IMR-90 (cell line): Measurements from ENCODE around the gene PACSIN2. TPM values are rescaled to one million over a fixed set of nuclear protein-coding genes. Genes with fewer than 3 reads are reported as not detected.

Source experiments
- ATAC-seq: fragments of 200-7000 bp; cut with Tn5 transposase; 2 replicates; pipeline ENCODE4 v1.9.1; 2020; ENCODE audit warnings: low read depth, mild to moderate bottlenecking, moderate library complexity
- BruUV-seq: library from RNA; stranded (reverse); fragments of 400-500 nt; replicated peaks from 2 replicates; lab custom pipeline; 2021; lab: Mats Ljungman, UMichigan
- CTCF ChIA-PET: fragments of 300-600 bp; formaldehyde crosslinking; extraction: SDS; loops from one replicate; lab custom pipeline; 2021; ENCODE audit warnings: antibody characterized with exemption; lab: Yijun Ruan, JAX
- POLR2A ChIA-PET: fragments of 300-600 bp; sonication (Branson Sonifier 250); formaldehyde crosslinking; loops from one replicate; lab custom pipeline; 2022; ENCODE audit warnings: antibody characterized with exemption; ENCODE audit not compliant: unreplicated experiment; lab: Charles Lee
- DNase-seq: peaks from one replicate; pipeline ENCODE4 v3.0.0; 2013
- H2AFZ ChIP-seq: replicated peaks from 2 replicates; pipeline ENCODE3; 2013; ENCODE audit warnings: low read length, mild to moderate bottlenecking; ENCODE audit not compliant: poor library complexity
- H2AK5ac ChIP-seq: 2 replicates; pipeline ENCODE4 v1.6.1; 2013; ENCODE audit warnings: low read depth, low read length, inconsistent platforms
- H2AK9ac ChIP-seq: replicated peaks from 2 replicates; pipeline ENCODE3; 2013; ENCODE audit warnings: mild to moderate bottlenecking, low read depth, low read length, moderate library complexity; ENCODE audit not compliant: poor library complexity
- H2BK120ac ChIP-seq: 2 replicates; pipeline ENCODE4 v1.6.1; 2013; ENCODE audit warnings: low read depth, low read length, inconsistent platforms
- H2BK15ac ChIP-seq: 3 replicates; pipeline ENCODE4 v1.6.1; 2013; ENCODE audit warnings: low read depth, low read length, inconsistent platforms
- H2BK20ac ChIP-seq: 2 replicates; pipeline ENCODE4 v1.6.1; 2013; ENCODE audit warnings: low read depth, mild to moderate bottlenecking, inconsistent platforms, low read length, moderate library complexity
- H2BK5ac ChIP-seq: 2 replicates; pipeline ENCODE4 v1.6.1; 2013; ENCODE audit warnings: mild to moderate bottlenecking, low read depth, low read length, inconsistent platforms; ENCODE audit not compliant: poor library complexity, severe bottlenecking
- H3K14ac ChIP-seq: replicated peaks from 2 replicates; pipeline ENCODE4 v1.6.1; 2013; ENCODE audit warnings: low read depth, low read length, inconsistent platforms
- H3K18ac ChIP-seq: 2 replicates; pipeline ENCODE4 v1.6.1; 2013; ENCODE audit warnings: low read depth, low read length, control low read depth
- H3K23ac ChIP-seq: 2 replicates; pipeline ENCODE4 v1.6.1; 2013; ENCODE audit warnings: low read depth, low read length, inconsistent platforms
- H3K27ac ChIP-seq: 2 replicates; pipeline ENCODE4 v1.5.1; 2013; ENCODE audit warnings: mild to moderate bottlenecking, control low read depth, low read length; ENCODE audit not compliant: insufficient read depth
- H3K27me3 ChIP-seq: 2 replicates; pipeline ENCODE4 v1.6.1; 2013; ENCODE audit warnings: low read length; ENCODE audit not compliant: control insufficient read depth, insufficient read depth
- H3K36me3 ChIP-seq: 2 replicates; pipeline ENCODE4 v1.6.1; 2013; ENCODE audit warnings: low read length, mixed read lengths; ENCODE audit not compliant: control insufficient read depth, insufficient read depth
- H3K4ac ChIP-seq: 2 replicates; pipeline ENCODE4 v1.6.1; 2013; ENCODE audit warnings: low read depth, low read length, inconsistent platforms
- H3K4me1 ChIP-seq: 2 replicates; pipeline ENCODE4 v1.6.1; 2013; ENCODE audit warnings: low read length, mixed read lengths; ENCODE audit not compliant: control insufficient read depth, insufficient read depth
- H3K4me2 ChIP-seq: 2 replicates; pipeline ENCODE4 v1.6.1; 2013; ENCODE audit warnings: low read depth, mild to moderate bottlenecking, control low read depth, low read length, moderate library complexity
- H3K4me3 ChIP-seq: 2 replicates; pipeline ENCODE4 v1.5.1; 2013; ENCODE audit warnings: low read depth, mild to moderate bottlenecking, control low read depth, low read length, moderate library complexity; ENCODE audit not compliant: insufficient read depth
- H3K56ac ChIP-seq: 2 replicates; pipeline ENCODE4 v1.6.1; 2013; ENCODE audit warnings: low read length, inconsistent platforms; ENCODE audit not compliant: insufficient read depth; ENCODE audit errors: extremely low read depth
- H3K79me1 ChIP-seq, 2 experiments: 2 replicates each; pipeline ENCODE4 v1.6.1; 2013; ENCODE audit warnings: low read length in 2 of 2, inconsistent platforms in 1 of 2, low read depth in 1 of 2
- H3K9ac ChIP-seq: 2 replicates; pipeline ENCODE4 v1.6.1; 2013; ENCODE audit warnings: low read depth, low read length, control low read depth
- H3K9me1 ChIP-seq: 2 replicates; pipeline ENCODE4 v1.6.1; 2013; ENCODE audit warnings: low read length, inconsistent platforms; ENCODE audit not compliant: insufficient read depth
- H3K9me3 ChIP-seq: 2 replicates; pipeline ENCODE4 v1.6.1; 2013; ENCODE audit warnings: low read length; ENCODE audit not compliant: control insufficient read depth, insufficient read depth
- H4K20me1 ChIP-seq: 2 replicates; pipeline ENCODE4 v1.6.1; 2013; ENCODE audit warnings: low read length, inconsistent platforms; ENCODE audit not compliant: insufficient read depth
- H4K5ac ChIP-seq: 2 replicates; pipeline ENCODE4 v1.6.1; 2013; ENCODE audit warnings: mild to moderate bottlenecking, low read depth, low read length, control low read depth
- H4K8ac ChIP-seq, 2 experiments: 2 replicates each; pipeline ENCODE4 v1.6.1; 2013; ENCODE audit warnings: low read depth in 2 of 2, low read length in 2 of 2, control low read depth in 1 of 2, inconsistent platforms in 1 of 2
- H4K91ac ChIP-seq: 2 replicates; pipeline ENCODE4 v1.6.1; 2013; ENCODE audit warnings: low read depth, low read length, inconsistent platforms; ENCODE audit not compliant: insufficient read depth
- BHLHE40 ChIP-seq: fragments of 150-350 bp; IDR thresholded peaks from 2 replicates; pipeline ENCODE4 v1.6.1; 2016; ENCODE audit warnings: mild to moderate bottlenecking, low read depth, low read length
- CHD1 ChIP-seq: IDR thresholded peaks from 2 replicates; pipeline ENCODE4 v1.6.1; 2012; ENCODE audit warnings: low read depth, low read length, improper control_type of control experiment
- ELK1 ChIP-seq: fragments of 150-350 bp; IDR thresholded peaks from 2 replicates; pipeline ENCODE4 v1.6.1; 2016; ENCODE audit warnings: low read depth, mild to moderate bottlenecking, low read length, moderate library complexity, borderline replicate concordance
- FOS ChIP-seq: fragments of 150-350 bp; IDR thresholded peaks from 2 replicates; pipeline ENCODE4 v1.6.1; 2016; ENCODE audit warnings: low read depth, low read length
- MAFK ChIP-seq: IDR thresholded peaks from 2 replicates; pipeline ENCODE4 v1.6.1; 2012; ENCODE audit warnings: low read depth, low read length, improper control_type of control experiment
- MAZ ChIP-seq: IDR thresholded peaks from 2 replicates; pipeline ENCODE4 v1.6.1; 2012; ENCODE audit warnings: low read depth, mild to moderate bottlenecking, low read length, improper control_type of control experiment, moderate library complexity, borderline replicate concordance
- MXI1 ChIP-seq: IDR thresholded peaks from 2 replicates; pipeline ENCODE4 v1.6.1; 2012; ENCODE audit warnings: low read depth, mild to moderate bottlenecking, low read length, moderate library complexity, borderline replicate concordance
- NFE2L2 ChIP-seq: fragments of 150-350 bp; IDR thresholded peaks from 2 replicates; pipeline ENCODE4 v1.6.1; 2016; ENCODE audit warnings: low read depth, mild to moderate bottlenecking, low read length
- POLR2A ChIP-seq: IDR thresholded peaks from 2 replicates; pipeline ENCODE4 v1.6.1; 2012; ENCODE audit warnings: mild to moderate bottlenecking, low read depth, low read length
- RAD21 ChIP-seq: IDR thresholded peaks from 2 replicates; pipeline ENCODE4 v1.6.1; 2012; ENCODE audit warnings: low read length, improper control_type of control experiment
- RCOR1 ChIP-seq: IDR thresholded peaks from 2 replicates; pipeline ENCODE4 v1.6.1; 2012; ENCODE audit warnings: mild to moderate bottlenecking, low read length, improper control_type of control experiment; ENCODE audit not compliant: insufficient replicate concordance
- RFX5 ChIP-seq: IDR thresholded peaks from 2 replicates; pipeline ENCODE4 v1.8.0; 2012; ENCODE audit warnings: low read depth, mild to moderate bottlenecking, low read length, moderate library complexity
- SMC3 ChIP-seq: fragments of 150-350 bp; IDR thresholded peaks from 2 replicates; pipeline ENCODE4 v1.6.1; 2016; ENCODE audit warnings: low read depth, mild to moderate bottlenecking, antibody characterized with exemption, low read length, moderate library complexity
- USF2 ChIP-seq: fragments of 150-350 bp; IDR thresholded peaks from 2 replicates; pipeline ENCODE4 v1.6.1; 2017; ENCODE audit warnings: mild to moderate bottlenecking, antibody characterized with exemption, low read length, low read depth
- WGBS, 2 experiments: methylation state at CpG; one replicate each; pipeline versions ENCODE4 v1.1.5 to v1.1.7; 2013; ENCODE audit warnings: missing lambda C conversion rate in 2 of 2; ENCODE audit not compliant: insufficient read length in 1 of 2; ENCODE audit errors: extremely low coverage in 2 of 2; 5-methylcytosine and 5-hydroxymethylcytosine counted together
- dilution Hi-C: fragments of 300-500 bp; cut with HindIII; formaldehyde crosslinking; loops from one replicate; pipeline ENCODE4 v1.14.3; 2018; ENCODE audit warnings: low sequenced_read_pairs; ENCODE audit not compliant: unreplicated experiment
- in situ Hi-C: fragments of 300-500 bp; cut with MboI; formaldehyde crosslinking; loops from 3 replicates; pipeline ENCODE4 v1.14.3; 2019; ENCODE audit warnings: low sequenced_read_pairs, inconsistent platforms, mixed read lengths
- intact Hi-C: fragments of 100-400 bp; cut with micrococcal nuclease; formaldehyde crosslinking; loops from 2 replicates; pipeline ENCODE4 v1.10.0; 2022
- polyA plus RNA-seq, 3 experiments: library from polyadenylated mRNA; depleted of rRNA; stranded (reverse); fragments of >200 nt; gene quantifications; 2 replicates each; pipeline ENCODE4 v1.2.3, GENCODE V29; 2012; ENCODE audit warnings: low replicate concordance in 1 of 3
- total RNA-seq: library from RNA; depleted of rRNA; stranded (reverse); fragments of >200 nt; gene quantifications from 2 replicates; pipeline ENCODE4 v1.2.3, GENCODE V29; 2012

The PACSIN2 gene
- total and polyA plus RNA-seq, 2 of the 4 experiments (the other 2 are of a cell fraction): 85.0 to 118 TPM

- Histone ChIP-seq H4K20me1 (peaks cover 3% of the 10 kb centered on the region; the same call in 1 of the 2 replicates), H3K56ac (no peak overlapping the region), H2BK120ac (no peak overlapping the region), H3K4me2 (no peak overlapping the region), H3K79me1 (peaks cover 0 to 25% of the 10 kb centered on the region in 2 experiments; a peak in 3 of 4 replicates), H3K18ac (no peak overlapping the region), H2BK15ac (no peak overlapping the region), H3K36me3 (no peaks in the 10 kb centered on the region), H2AK5ac (no peak overlapping the region), H3K9ac (no peak overlapping the region), H2BK20ac (no peak overlapping the region), H3K4ac (no peak overlapping the region), H2AFZ (no peak overlapping the region), H3K9me1 (0 out of 2 replicates have a peak, but pooled peaks cover 5% of the 10 kb centered on the region), H2AK9ac (no peak overlapping the region), H3K27me3 (no peaks in the 10 kb centered on the region), H3K4me1 (peaks cover 8% of the 10 kb centered on the region; the same call in 1 of the 2 replicates), H3K4me3 (no peak overlapping the region), H2BK5ac (no peak overlapping the region), H4K8ac (no peak overlapping the region), H4K91ac (no peak overlapping the region), H3K9me3 (0 out of 2 replicates have a peak, but pooled peaks cover 2% of the 10 kb centered on the region), H3K27ac (no peak overlapping the region), H3K14ac (no peak overlapping the region), H4K5ac (no peak overlapping the region), H3K23ac (no peak overlapping the region)
- dilution Hi-C loops: no loop called here
- no peak for ATAC-seq
- in situ Hi-C loops: no loop called here
- intact Hi-C loops: no loop called here
- DNase-seq: no peak
- ChIA-PET POLR2A (no interaction called here), CTCF (interaction anchor here (0.7 kb wide), 1 partner anchor 17 kb away, joined by 3 read pairs; no protein-coding TSS in a partner anchor)
- no TSS peak for BruUV-seq
- TF ChIP-seq CHD1 (no peak), RAD21 (no peak), MXI1 (no peak), FOS (no peak), NFE2L2 (no peak), ELK1 (no peak), SMC3 (no peak), RCOR1 (no peak), RFX5 (no peak), USF2 (no peak), POLR2A (no peak), BHLHE40 (no peak), MAZ (no peak), MAFK (no peak)
- whole genome bisulfite sequencing, 2 experiments: 90% methylated on average over 1 of the region's 4 CpGs; no CpG with 5 or more reads in 1 of the 2 experiments
These were observed 154.0 kb downstream of the PACSIN2 start for GRCh38 chr22:42860968-42861367.
